ENCODE data around the gene ATG3. TPM values are rescaled to one million over a fixed set of nuclear protein-coding genes. Genes with fewer than 3 reads are reported as not detected.
"Not testable (repeated sequence)": the region's sequence is repeated elsewhere in the genome, so short reads cannot be mapped to it uniquely, and the experiment has no call there.

ATG3 gene
- total RNA-seq, 2 experiments from 2014 or later: 73.8 to 75.3 TPM

- POLR2A ChIA-PET: no interaction called here
These were observed 55.9 kb downstream of the ATG3 start for GRCh38 chr3:112505907-112506306.

GRCh38 chr3:112504123-112504522 lies 57.6 kb downstream of the ATG3 start:
- POLR2A ChIA-PET: no interaction called here
- CTCF ChIA-PET: no interaction called here

More at GRCh38 chr3:112505907-112506306, 55.9 kb downstream of the ATG3 start:
- CTCF ChIA-PET: no interaction called here

- CTCF ChIA-PET: no interaction called here
- POLR2A ChIA-PET: no interaction called here
These were observed 58.3 kb downstream of the ATG3 start for GRCh38 chr3:112503304-112503972.

- POLR2A ChIA-PET: no interaction called here
- CTCF ChIA-PET: interaction anchor here (1.8 kb wide), 1 partner anchor 207 kb away, joined by 4 read pairs; no protein-coding TSS in a partner anchor
These were observed 61.1 kb downstream of the ATG3 start for GRCh38 chr3:112500621-112501020.

- CTCF ChIA-PET: interaction anchor here (0.7 to 1.9 kb wide), 3 partner anchors 21 to 206 kb away, joined by 3 to 5 read pairs (median 4); no protein-coding TSS in a partner anchor
- POLR2A ChIA-PET: interaction anchor here (0.6 to 0.7 kb wide), 4 partner anchors 10 to 358 kb away, joined by 3 to 4 read pairs (median 3); partner anchors contain the start of genes ATG3 and SLC35A5
These were observed 62.6 kb downstream of the ATG3 start, which contains the start of gene BTLA for GRCh38 chr3:112498914-112499711. Gene BTLA, minus strand, starts transcription at chr3:112499472. Its CDS starts 114 bp downstream, at chr3:112499358.

- POLR2A ChIA-PET: interaction anchor here (0.7 kb wide), 1 partner anchor 34 kb away, joined by 3 read pairs; no protein-coding TSS in a partner anchor
- CTCF ChIA-PET: interaction anchor here (0.7 to 1.9 kb wide), 2 partner anchors 22 to 1438 kb away, joined by 5 read pairs; no protein-coding TSS in a partner anchor
These were observed 63.7 kb downstream of the ATG3 start for GRCh38 chr3:112497897-112498548.

GRCh38 chr3:112496366-112497067 lies 65.2 kb downstream of the ATG3 start:
- ChIA-PET CTCF (no interaction called here), POLR2A (no interaction called here)

GRCh38 chr3:112494448-112494767 lies 67.4 kb downstream of the ATG3 start:
- CTCF ChIA-PET, POLR2A ChIA-PET: not testable (repeated sequence)

- POLR2A ChIA-PET: no interaction called here
- CTCF ChIA-PET: no interaction called here
These were observed 69.6 kb downstream of the ATG3 start for GRCh38 chr3:112492124-112492523.

GRCh38 chr3:112491373-112491772 lies 70.4 kb downstream of the ATG3 start:
- CTCF ChIA-PET: no interaction called here
- POLR2A ChIA-PET: no interaction called here

GRCh38 chr3:112489674-112490479 lies 71.9 kb downstream of the ATG3 start:
- CTCF ChIA-PET: no interaction called here
- POLR2A ChIA-PET: interaction anchor here (0.5 to 0.6 kb wide), 3 partner anchors 10 to 85 kb away, joined by 3 to 5 read pairs (median 3); partner anchors contain the start of gene BTLA

GRCh38 chr3:112486811-112487505 lies 74.8 kb downstream of the ATG3 start:
- CTCF ChIA-PET: interaction anchor here (0.7 kb wide), 1 partner anchor 545 kb away, joined by 3 read pairs; no protein-coding TSS in a partner anchor
- POLR2A ChIA-PET: no interaction called here

- ChIA-PET POLR2A (interaction anchor here (0.6 kb wide), 1 partner anchor 1322 kb away, joined by 3 read pairs; no protein-coding TSS in a partner anchor), CTCF (no interaction called here)
These were observed 77.4 kb downstream of the ATG3 start for GRCh38 chr3:112484352-112484751.

GRCh38 chr3:112482675-112483074 lies 79.1 kb downstream of the ATG3 start:
- POLR2A ChIA-PET: no interaction called here
- CTCF ChIA-PET: no interaction called here

All from activated CD8-positive, alpha-beta memory T cell treated with anti-CD3 and anti-CD28 coated beads for 36 hours (primary cell).